Astrocyte of the cerebellum (primary cell): Measurements from ENCODE around the gene RNF217.
"Not testable (repeated sequence)": the region's sequence is repeated elsewhere in the genome, so short reads cannot be mapped to it uniquely, and the experiment has no call there.

ENCODE experiments used
- DNase-seq: peaks from one replicate; pipeline ENCODE4 v3.0.0-alpha.2; 2011; ENCODE audit warnings: low read depth
- H3K4me3 ChIP-seq: 2 replicates; pipeline ENCODE4 v1.5.1; 2011; ENCODE audit warnings: mild to moderate bottlenecking, low read depth, low read length, moderate library complexity
- in situ Hi-C: cut with HindIII; loops from 2 replicates; pipeline ENCODE4 v1.10.0; 2017; ENCODE audit warnings: low sequenced_read_pairs
- TF ChIP-seq, protein P1 (sequence below): IDR thresholded peaks from 2 replicates; pipeline ENCODE4 v1.5.1; 2012; ENCODE audit warnings: low read length, low read depth, moderate library complexity, mild to moderate bottlenecking; ENCODE audit errors: missing control alignments

RNF217 gene

DNA sequence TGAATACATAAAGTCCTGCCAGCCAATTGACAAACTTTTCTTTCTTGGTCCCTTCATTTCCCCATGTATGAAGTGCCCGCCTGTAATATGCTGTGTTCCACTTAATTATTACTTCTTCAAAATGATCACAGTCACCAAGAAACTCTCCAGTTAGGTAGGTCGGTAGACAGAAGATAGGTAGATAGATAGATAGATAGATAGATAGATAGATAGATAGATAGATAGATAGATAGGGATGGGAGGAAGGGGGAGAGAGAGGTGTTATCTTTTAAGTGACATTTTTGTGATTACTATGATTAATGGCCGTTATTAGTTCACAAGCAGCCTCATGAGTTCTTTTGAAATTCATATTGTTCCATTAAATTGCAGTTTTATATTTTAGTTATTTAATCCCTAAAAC, 111.9 kb downstream of the RNF217 start:
- in situ Hi-C loops = no loop called here
- DNase-seq = no peak
- TF ChIP-seq, protein P1, sequence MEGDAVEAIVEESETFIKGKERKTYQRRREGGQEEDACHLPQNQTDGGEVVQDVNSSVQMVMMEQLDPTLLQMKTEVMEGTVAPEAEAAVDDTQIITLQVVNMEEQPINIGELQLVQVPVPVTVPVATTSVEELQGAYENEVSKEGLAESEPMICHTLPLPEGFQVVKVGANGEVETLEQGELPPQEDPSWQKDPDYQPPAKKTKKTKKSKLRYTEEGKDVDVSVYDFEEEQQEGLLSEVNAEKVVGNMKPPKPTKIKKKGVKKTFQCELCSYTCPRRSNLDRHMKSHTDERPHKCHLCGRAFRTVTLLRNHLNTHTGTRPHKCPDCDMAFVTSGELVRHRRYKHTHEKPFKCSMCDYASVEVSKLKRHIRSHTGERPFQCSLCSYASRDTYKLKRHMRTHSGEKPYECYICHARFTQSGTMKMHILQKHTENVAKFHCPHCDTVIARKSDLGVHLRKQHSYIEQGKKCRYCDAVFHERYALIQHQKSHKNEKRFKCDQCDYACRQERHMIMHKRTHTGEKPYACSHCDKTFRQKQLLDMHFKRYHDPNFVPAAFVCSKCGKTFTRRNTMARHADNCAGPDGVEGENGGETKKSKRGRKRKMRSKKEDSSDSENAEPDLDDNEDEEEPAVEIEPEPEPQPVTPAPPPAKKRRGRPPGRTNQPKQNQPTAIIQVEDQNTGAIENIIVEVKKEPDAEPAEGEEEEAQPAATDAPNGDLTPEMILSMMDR = no peak
- H3K4me3 ChIP-seq = no peak overlapping the region

DNA sequence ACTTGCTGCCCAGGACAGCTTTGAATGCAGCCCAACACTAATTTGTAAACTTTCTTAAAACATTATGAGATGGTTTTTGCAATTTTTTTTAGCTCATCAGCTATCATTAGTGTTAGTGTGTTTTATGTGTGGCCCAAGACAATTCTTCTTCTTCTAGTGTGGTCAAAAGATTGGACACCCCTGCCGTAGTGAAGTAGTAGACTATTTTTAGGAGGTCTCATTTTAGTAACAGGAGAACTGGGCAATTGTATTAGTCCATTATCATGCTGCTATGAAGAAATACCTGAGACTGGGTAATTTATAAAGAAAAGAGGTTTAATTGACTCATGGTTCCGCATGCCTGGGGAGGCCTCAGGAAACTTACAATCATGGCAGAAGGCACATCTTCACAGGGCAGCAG, 112.8 kb downstream of the RNF217 start:
- in situ Hi-C loops, H3K4me3 ChIP-seq, DNase-seq: not testable (repeated sequence)

DNA sequence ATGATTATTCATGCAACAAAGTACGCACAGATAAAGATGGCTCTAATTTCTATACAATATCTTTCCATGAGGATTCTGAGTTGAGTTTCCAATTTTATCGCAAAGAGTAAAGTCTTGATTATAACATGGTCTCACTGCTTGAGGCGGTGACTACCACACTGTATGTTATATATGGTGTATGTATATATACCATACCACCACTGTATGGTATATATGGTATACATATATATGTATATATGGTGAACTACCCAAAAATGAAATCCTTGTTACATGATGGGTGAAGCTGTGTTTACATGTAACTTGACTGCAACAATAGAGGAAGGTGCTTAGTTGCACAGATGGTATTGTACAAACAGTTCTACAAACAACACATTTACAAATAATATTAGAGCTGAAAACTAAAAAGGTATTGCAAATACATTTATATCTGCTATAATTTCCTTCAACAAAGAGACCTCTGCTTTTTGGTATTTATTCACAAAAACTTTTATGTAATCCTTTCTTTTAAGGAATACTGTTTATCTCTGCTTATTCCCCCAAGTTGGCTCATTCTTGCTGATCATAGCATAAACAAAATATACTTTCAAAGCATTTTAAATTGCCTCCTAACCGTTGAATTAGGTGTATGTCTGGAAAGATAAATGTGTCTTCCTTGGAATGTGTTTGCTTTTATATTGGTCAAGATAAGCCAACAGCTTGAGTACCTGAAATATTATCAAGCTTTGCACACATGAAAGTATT, 113.7 kb downstream of the RNF217 start:
- H3K4me3 ChIP-seq = no peak overlapping the region
- in situ Hi-C loops = no loop called here
- no peak for DNase-seq
- TF ChIP-seq, protein P1 = no peak

DNA sequence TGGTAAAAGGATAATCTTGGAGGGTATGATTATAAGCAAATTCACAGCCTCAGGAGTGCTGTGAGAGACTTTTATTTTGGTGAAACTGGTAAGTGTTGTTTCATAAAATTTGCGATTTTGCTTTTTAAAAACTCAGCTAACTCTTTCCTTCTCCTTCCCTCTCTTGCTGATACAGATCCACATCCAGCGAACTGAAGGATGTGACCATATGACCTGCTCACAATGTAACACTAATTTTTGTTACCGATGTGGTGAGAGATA, 114.2 kb downstream of the RNF217 start:
- DNase-seq = no peak
- TF ChIP-seq, protein P1 = no peak
- in situ Hi-C loops = no loop called here
- no peak overlapping the region for H3K4me3 ChIP-seq

DNA sequence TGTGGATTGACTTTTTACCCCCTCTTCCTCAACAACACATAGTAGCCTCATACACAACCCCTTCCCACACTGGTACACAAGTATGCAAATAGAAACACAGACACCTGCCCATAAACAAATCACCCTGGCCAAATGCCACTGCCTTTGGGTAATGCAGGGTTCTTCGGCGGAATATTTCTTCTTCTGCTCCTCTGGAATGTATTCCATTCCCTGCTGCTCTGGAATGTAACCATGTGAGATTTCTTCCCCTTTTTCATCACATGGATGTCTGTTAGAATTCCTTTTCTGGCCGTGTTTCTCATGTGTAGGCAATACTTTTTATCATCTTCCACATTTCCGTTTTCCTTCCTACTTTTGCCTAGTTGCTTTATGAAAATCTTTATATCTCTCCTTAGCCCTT, 115.2 kb downstream of the RNF217 start:
- in situ Hi-C loops = no loop called here
- no peak overlapping the region for H3K4me3 ChIP-seq
- peak; percentile 44 for DNase-seq
- TF ChIP-seq, protein P1 = no peak

DNA sequence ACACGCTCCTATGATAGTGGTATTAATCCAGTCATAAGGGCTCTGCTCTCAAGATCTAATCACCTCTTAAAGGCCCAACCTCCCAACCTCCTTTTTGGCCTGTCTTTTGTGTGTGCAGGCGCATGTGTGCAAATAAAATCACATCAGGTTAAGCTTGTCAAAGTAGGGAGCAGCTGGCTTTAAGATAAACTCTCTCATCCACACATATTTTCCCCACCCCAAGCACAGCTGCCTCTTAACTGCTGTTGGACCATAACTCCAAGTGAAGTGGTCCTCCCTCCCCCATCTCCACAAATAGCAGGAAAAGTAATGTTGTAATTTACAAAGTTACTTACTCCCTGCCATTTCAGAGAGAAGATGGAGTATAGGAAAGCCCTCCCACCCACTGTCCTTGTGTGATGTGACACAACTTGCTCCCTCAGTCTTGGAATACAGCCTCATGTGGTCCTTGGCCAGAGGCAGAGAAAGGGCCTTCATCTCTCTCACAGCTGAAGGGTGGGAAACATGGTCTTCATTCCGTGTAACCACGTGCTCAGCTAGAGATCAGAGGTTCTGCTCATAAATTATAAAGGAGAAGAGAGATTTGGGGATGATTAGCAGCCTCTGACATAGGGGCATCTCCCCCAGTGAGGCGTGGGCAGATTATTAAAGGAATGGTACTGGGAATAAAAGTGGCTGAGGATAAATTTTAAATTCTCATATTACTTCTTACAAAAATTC, 116.5 kb downstream of the RNF217 start:
- H3K4me3 ChIP-seq = no peak overlapping the region
- TF ChIP-seq, protein P1 = no peak
- in situ Hi-C loops = no loop called here
- no peak for DNase-seq

DNA sequence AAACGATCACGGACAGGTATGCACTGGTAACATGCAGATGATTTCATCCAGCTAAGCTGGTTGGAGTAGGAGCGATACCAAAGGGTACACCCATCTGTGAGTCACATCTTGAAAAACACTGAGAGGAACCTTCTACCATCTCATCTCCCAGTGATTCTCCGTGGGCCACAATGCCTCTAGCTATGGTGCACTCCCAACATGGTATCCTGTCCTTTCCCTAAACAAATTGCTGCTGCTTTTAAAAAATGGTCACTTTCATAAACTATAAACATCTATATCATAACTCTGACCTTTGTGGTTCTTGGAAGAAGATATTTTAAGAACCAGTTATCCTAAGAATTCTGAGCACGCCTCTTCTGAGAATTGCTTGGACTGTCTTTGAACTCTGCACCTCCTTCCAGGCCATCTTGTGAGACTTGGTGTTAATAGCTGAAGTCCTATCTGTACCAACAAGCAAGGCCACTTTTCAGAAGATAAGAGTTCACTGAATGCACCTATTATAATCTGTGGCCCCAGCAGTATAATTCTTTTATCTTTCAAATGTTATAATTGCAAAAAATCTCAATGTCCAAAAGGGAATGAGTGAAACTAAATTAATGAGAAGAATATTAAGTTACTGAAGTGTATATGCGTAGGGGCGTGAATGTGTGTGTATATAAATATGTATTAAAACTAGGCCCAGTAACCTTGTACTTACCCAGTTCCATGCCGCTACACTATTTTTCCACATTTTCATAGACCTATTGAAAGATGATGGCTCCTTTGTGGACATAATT, 120.9 kb downstream of the RNF217 start:
- no peak overlapping the region for H3K4me3 ChIP-seq
- in situ Hi-C loops = no loop called here
- DNase-seq = no peak
- TF ChIP-seq, protein P1 = no peak
